GM21381 (cell line): ENCODE results near the gene CALML3.

ENCODE experiments used
- ATAC-seq: cut with Tn5 transposase; IDR thresholded peaks from one replicate; pipeline ENCODE4 v1.9.1; 2021; ENCODE audit warnings: mild to moderate bottlenecking, moderate library complexity; ENCODE audit not compliant: unreplicated experiment

Gene CALML3

DNA sequence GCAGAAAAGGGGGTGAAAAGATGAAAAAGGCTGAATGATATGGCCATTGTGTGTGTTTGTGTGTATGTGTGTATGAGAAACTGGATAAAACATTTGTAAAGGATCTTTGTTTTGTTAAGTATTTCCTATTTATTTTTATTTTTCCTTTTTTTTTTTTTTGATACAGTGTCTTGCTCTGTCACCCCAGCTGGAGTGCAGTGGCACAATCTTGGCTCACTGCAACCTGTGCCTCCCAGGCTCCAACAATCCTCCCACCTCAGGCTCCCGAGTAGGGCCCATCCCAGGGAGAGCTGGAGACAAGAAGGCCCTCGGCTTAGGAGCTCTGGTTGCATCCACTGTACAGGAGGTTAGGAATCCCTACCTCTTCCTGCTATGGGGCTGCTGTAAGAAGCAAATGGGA, 18.5 kb upstream of the CALML3 start:
- ATAC-seq = no peak

DNA sequence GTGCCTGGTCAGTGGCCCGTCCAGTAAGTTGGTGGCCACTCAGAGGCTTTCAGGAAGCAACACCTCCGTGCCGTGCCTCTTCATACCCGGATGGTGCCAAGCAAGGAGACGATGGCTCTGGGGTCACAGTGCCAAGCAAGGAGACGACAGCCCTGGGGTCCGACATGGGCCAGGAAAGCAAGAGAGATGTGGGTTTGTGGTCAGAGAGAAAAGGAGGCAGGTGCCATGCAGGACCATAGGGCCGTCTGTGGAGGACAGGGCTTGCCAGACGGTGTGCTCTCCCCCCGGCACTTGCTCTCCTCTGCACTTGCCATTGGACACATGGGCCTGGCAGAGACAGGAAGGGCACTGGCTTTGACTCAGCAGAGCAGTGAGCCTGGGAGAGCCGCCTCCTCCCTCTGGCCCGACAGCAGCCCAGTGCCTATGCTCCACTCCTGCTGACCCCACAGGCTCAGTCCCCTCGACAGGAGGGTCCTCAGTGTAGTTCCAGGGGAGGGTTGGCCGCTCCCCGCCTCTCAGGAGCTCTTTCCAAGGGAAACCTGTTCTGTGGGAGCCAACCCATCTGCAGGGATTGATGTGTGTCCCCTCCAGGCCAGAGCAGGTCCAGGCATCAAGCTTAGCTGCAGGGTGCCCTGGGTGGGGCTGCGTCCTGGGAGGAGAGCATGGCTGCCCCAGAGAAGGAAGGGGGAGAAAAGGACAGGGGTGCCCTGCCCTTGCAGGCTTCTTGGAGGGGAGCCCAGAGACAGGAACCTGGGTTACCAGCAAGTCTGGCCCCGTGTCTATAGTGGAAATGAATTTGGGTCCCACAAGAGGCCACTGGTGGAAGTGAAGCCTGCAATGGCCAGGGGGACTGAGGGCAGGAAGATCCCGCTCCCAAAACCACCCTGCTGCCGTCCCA, 17.8 kb upstream of the CALML3 start:
- ATAC-seq = no peak

DNA sequence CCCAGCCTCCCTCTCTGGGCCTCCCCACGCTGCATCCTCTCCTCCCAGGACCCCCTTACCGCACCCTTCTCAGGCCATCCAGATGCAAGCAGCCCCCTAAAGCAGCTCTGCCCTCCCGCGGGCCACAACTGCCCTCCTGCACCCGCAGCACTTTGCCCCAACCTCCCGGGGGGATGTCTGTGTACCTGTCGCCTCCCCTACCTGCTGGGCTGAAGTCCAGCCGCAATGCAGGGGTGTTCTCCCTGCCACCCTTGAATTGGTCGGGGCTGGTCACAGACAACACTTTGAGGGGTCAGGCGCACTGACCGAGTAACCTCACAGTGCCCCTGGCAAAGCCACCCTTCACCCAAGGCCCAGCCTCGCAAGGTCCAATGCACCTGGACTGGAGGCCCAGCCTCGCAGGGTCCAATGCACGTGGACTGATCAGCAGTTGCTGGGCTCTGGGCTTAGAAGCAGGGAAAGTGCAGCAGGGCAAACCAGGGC, 17.1 kb upstream of the CALML3 start:
- ATAC-seq = no peak

DNA sequence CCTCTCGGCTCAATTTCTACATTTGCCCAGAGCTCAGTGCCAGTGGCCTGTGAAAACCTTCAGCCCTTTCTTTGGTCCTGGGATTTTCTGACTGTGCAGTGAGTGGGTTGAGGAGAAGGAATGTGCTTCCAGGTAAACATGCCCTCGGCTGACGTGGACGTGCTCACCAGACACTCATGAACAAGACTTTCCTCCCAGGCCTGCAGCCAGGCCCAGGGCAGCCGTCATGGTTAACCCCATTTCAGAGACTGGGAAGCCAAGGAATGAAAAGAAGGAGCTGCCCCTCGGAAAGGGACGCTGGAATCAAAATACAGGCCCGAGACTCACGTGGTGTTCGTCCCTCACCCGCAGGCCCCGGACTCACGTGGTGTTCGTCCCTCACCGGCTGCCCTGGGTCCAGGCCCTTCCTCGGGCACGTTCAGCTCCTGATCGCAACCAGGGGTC, 16.6 kb upstream of the CALML3 start:
- no peak for ATAC-seq

DNA sequence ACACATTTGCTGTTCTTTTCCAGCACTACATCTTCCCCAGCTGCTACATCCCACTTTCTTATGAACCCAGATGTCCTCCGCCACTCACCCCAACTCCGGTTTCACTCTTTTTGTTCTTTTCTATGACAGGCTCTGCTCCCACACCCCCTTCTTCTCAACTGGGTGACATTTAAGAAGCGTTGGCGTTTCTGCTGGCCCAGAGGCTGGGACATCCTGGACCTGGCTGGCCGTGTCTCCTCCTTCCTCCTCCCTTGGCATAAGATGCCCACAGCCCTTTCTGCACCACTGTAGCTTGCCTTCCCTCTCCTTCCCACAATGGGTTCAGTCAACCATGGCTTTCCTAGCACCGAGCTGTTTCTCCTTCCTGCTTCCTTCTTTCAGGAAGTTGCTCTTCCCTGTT, 16.0 kb upstream of the CALML3 start:
- ATAC-seq = no peak

DNA sequence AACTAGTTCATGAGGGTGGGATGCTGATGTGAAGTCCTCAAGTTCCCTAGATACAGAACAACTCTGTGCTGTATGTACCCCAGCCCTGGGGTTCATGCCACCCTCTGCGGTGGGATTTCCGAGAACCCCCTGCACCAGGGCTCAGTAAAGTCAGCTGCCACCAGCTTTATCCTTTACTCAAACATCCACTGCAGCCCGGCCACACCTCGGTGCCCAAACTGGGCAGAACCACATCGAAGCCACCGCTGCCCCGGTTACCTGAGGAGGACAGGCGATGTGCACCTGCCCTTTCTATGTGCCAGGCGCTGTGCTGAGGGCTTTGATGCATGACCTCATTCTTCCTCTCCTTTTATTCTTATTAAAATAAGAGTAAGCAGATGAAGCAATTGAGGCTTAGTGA, 15.5 kb upstream of the CALML3 start:
- ATAC-seq = no peak

DNA sequence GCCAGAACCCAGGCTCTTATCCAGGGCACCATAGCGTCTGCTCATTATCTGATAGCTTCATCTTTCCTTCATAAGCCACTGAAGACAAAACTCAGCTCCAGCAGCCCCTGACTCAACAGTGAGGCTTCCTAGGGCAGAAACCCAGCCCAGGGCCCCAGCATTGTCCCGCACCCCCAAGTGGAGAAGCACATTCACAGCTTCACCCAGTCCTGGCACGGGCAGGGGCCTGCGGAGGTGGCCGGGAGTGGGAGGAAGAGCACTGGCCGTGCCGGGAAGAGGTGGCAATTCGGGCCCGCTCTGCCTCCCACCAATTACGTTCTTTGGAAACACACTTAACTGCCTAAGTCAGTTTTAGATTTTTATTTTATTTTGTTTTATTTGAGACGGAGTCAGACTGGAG, 15.1 kb upstream of the CALML3 start:
- no peak for ATAC-seq

DNA sequence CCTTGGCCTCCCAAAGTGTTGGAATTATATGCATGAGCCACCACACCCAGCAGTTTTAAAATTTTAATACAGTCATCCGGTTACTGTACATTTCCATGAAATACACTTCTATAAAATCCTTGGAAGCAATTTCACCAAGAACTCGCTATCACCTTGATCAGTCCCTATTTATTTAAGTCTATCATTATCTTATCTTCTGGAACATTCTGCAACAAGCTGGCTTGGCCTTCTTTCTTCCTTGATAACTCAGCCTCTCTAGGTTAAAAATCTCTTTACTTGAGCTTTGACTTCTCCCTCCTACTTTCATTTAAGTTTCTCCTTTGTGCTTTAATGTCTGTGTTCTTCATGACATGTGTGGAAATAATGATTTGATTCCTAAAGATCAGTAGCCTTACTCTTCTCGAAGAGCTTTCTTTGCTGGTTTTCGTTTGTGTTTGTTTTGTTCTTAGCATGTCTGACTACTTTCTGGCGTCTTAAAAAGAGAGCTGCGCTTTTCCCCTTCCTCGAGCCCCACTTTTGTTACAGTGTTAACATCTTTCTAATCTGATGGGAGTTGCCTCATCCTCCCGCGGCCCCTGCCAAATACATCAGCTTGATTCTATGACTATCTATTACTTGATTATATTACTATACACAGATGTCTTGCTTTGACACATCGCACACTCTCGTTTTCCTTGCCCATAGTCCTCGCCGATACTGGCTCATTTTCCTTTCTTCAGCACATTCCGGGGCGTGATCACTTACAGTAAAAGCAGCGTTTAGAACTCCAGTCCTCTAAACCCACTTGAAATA, 14.3 kb upstream of the CALML3 start:
- no peak for ATAC-seq

DNA sequence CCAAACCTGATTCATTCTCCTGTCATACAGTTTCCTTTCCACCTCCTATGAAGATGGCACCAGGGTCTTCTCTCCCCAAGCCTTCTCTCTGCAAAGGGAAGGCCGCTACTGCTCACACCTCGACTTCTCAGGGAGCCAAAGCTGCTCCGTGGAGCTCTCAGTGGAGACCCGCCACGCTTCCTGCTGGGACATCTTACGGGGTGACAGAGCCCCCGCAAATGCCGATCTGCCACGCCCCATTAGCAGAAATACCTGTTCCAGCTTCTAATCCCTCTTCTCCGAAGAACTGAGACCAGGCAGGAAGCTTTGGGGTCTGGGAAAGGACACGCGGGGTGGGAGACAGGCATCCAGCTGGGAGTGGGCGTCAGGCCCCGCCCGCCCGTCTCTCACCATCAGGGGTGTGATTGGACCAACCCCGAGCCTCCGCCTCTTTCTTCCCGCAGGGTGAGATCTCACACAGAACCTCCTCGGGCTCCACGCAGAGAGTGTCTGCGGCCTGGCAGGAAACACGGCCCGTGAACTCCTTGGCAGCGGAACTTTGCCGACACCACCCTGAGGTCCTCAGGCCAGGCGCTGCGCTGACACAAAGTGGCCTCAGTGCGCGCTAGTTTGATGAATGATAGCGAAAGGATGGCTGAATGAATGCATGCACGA, 13.4 kb upstream of the CALML3 start:
- ATAC-seq = no peak

DNA sequence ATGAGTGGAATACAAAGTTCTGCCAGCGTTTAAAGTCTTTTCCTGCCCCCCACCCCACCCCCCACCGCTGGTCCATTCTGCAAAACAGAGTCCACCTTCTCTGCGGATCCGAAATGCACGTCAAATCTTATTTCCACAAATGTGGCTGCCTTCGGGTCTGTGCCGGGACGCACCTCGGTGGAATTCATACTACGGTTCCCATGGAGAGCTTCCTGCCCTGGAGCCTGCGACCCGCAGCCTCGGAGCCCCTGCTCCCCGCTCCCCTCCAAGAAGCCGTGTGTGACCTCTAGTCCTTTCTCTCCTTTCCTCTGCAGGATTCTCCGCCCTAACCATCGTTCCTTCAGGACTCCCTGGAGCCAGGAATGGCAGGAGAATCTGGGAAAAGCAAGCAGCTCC, 12.9 kb upstream of the CALML3 start:
- ATAC-seq = no peak

DNA sequence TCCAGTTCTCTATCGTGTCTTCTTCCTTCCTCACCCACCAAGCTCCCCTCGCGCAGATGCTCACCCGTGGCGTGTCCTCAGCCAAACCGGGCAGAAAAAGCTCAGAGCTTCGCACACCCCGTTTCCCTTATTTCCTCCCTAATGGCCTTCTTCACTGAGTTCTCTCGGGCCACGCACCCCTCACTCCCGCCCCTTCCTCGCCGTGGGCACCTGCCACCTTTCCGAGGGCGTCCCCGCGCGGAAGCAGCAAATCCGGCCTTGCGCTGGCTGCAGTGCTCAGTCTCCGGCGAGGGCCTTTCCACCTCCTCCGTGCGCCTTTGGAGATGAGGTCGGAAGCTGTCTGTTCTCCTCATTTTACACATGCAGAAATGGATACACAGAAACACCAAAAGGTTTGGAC, 12.4 kb upstream of the CALML3 start:
- no peak for ATAC-seq

DNA sequence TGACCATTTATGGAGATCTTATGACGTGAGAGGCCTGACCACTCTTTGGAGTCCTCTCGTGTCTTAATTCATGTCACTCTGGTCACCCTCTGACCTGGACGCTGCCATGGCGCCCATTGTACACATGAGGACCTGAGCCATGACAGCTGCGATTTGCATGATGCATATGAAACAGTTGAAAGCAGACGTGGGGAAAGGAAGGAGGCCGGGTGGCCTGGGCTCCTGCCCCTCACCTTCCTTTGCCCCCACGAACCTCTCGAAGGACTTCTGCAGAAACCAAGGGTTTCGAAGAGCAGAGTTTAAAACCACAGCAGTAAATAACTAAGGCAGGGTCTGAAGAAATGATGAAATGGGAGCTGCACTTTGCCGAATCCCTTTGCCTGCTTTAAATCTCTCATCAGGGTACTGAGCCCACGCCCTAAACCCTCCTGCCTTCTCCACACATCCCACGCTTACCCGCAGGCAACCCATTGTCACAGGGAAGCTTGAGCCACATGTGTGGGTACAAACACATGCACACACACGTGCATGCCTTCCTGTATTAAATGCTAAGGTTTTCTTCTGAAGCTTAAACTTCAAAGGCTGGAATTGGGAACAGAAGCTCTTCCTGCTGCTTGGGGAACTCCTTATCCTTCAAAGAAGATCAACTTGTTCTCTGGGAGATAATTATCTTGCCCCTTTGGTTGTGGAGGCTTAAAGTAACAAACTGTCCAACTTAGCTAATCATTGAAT, 11.7 kb upstream of the CALML3 start:
- ATAC-seq = no peak

DNA sequence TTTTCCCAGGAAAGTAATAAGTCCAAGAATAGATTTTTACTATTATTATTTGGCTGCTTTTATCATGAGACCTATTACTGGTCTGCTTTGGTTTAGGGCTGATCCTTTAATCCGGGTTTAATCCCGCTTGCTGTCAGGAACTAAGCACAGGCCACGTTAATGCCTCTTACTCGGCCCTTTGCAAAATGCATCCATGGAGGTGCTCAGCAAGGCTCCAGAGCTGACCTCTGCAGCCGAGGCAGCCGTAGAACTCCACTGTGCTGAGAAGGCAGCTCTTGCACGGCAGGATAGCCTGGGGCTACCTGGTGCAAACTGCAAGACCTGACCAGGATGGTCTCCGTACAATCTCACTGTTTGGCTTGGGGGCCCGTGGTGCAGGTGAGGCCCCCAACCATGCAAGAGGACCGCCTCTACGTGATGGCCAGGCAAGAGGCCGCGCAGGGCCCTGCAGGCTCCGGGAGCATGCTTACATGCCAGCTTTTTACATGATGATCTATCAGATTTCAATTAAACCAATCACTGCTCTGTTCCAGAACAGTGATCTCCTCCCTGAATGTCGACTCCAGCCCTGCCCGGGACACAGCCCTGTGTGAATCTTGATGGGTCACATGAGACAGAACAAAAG, 10.4 kb upstream of the CALML3 start:
- no peak for ATAC-seq

DNA sequence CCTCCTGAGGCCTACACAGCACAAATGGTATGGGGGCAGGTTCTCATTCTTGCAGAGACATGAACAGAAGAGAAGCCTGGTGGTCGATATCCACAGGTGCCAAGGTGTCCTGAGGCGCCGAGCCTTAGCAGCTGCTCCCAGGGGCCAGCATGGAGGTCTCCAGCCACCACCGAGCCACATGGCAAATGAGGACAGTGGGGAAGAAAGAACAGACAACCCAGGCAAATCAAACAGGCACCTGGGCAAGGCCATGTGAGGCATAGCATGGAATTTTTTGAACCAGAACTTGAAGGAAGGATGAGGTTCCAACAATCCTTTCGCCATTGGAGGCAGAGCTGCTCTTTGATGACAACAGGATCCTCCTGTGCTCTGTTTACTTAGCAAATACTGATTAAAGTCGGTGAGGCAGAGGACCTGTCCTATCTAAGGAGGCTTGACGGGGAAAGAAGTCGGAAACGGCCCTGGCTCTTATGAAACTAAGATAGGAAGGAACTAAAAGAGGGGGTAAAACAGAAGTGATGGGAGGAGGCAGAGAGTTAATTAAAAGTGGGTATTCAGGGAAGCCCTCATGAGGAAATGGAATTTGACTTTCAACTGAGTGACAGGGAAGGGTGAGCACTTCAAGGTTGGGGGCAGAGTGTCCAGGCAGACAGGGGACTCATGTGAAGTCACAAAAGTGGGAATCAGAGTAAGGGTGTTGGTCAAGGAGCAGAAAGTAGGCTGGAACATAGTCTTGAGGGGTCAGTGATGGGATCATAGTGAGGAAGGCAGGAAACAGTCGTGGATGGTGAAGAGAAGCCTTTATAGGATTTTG, 8.6 kb upstream of the CALML3 start:
- no peak for ATAC-seq

DNA sequence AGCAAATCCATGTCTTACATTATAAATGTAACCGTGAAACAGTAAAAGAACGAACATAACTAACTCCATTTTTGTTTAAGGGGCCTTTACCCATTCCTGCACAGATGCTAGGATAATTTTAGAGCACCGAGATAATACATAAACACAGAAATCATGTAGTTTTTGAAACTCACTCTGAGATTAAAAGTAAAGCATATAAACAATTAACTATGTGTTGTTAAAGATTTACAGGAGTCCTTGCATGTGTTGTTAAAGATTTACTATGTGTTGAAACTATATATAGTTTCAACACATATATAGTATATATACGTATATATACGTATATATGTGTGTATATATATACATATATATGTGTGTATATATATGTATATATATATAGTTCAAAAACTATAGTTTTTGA, 7.2 kb upstream of the CALML3 start:
- no peak for ATAC-seq

DNA sequence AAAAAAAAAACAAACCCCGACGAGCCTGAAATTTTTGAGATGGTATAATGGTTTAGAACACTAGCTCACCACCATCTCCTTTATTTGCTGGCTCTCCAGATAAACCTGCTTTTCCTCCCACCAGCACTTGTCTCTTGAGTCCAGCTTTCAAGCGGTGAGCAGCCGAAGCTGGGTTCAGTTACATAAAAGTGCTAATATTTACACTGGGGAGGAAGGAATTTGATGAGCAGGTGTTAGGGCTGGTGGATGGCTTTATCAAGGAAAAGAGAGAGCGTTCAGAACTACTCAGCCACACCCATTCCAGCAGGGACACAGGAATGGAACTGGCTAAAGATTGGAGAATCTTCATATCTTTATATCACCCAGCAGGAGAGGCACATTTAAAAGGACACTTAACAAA, 6.6 kb upstream of the CALML3 start:
- no peak for ATAC-seq

DNA sequence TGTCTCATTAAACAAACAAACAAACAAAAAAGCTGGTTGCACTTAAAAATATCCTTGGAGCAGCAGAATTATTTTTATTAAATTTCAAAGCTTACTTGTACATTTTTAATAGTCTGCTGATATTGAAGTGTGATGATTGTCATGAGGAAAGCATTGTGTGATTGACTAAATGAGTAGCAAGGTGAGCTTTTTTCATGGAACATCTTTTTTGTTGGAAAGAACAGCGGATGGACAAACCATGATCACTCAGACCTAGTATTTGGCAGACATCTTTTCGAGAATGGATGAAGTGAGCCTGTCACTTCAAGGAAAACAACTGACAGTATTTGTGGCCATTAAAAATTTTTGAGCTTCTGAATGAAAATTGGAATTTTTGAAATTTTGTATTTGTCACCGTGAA, 5.7 kb upstream of the CALML3 start:
- ATAC-seq = no peak

DNA sequence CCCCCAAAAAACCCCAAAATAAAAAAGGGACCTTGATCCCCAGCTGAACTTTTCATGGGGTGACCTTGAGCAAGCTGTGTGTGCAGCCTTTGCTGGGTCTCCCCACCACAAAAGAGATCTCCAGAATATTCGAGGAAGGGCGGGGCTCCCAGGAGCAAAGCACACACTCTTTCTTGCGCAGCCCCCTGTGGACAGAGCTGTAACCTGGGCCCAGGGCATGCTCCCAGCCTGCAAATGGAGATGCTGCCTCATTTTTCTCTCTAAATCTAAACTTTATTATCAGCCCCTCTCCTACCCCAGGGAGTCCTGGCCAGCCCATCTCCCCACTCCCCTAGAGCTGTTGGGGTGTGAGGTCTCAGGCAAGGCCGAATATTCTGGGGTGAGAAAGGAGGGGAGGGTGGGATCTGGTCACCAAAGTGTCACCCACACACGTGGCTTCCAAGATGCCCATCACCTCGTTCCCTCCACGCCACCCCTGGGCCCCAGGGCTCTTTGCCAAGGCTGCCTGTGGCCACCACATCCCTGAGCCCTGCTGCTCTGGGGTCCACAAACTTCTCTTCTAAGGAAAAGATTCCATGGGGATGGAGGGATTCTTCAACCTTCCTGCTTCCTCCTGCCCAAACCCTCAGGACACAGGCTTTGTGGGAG, 1.7 kb upstream of the CALML3 start:
- no peak for ATAC-seq
